Left cardiac atrium (tissue), 4 donors: Measurements from ENCODE around the gene MCC. TPM values are rescaled to one million over a fixed set of nuclear protein-coding genes. Genes with fewer than 3 reads are reported as not detected.
A peak's percentile ranks its signal among the peaks of the same experiment; 100 is the strongest.

Experiments
- ATAC-seq, 2 donors: fragments of 200-7000 bp; cut with Tn5 transposase; one replicate each; pipeline ENCODE4 v1.9.1; 2020; ENCODE audit warnings: mild to moderate bottlenecking in 2 of 2, moderate library complexity in 2 of 2
- DNase-seq: peaks from one replicate; pipeline ENCODE4 v3.0.0-alpha.2; 2020
- intact Hi-C, 2 donors: fragments of 100-400 bp; cut with DNase I; formaldehyde crosslinking; loops; one replicate each; pipeline versions ENCODE4 v1.14.1 to v1.15.1; 2022 to 2023
- total RNA-seq, 2 donors: library from RNA; stranded (reverse); fragmentation: NEBNext Ultra II Directional; extraction: Animal tissue kit (Norgen Biotek cat#: 25700); gene quantifications; one replicate each; pipeline ENCODE4 v1.2.1, GENCODE V29; 2021
- donor health status: DM: no; HTN: yes; CAD: no.
- donor health status: DM: no; HTN: yes; CAD: no; lungs with severe emphysema.
- donor health status: DM: yes; HTN: yes; CAD: no.
- donor health status: Dilated cardiomyopathy.

Gene MCC
- total RNA-seq, 2 donors from 2014 or later = 18.2 to 28.6 TPM

- intact Hi-C loops = no loop called here
- DNase-seq (no peak), ATAC-seq (no peak)
Observed at GRCh38 chr5:113223831-113224604, 264.2 kb downstream of the MCC start.

GRCh38 chr5:113223315-113223714, 264.9 kb downstream of the MCC start:
- intact Hi-C loops = no loop called here
- DNase-seq (no peak), ATAC-seq (no peak)

- no peak for DNase-seq
- intact Hi-C loops = no loop called here
- ATAC-seq = no peak
Observed at GRCh38 chr5:113221294-113222176, 266.7 kb downstream of the MCC start.

- ATAC-seq = no peak
- intact Hi-C loops = no loop called here
Observed at GRCh38 chr5:113219695-113220094, 268.6 kb downstream of the MCC start.

GRCh38 chr5:113218906-113219517, 269.2 kb downstream of the MCC start:
- DNase-seq (no peak), ATAC-seq (peak in 1 of 2 donors; percentile 14)
- intact Hi-C loops = no loop called here

More at GRCh38 chr5:113219695-113220094, 268.6 kb downstream of the MCC start:
- DNase-seq = no peak

- DNase-seq = peak; percentile 42
- intact Hi-C loops = no loop called here
- peak; percentile 63 to 79 for ATAC-seq
Observed at GRCh38 chr5:113218200-113218599, 270.1 kb downstream of the MCC start.

- DNase-seq (no peak), ATAC-seq (peak; percentile 75 to 83)
- intact Hi-C loops = no loop called here
Observed at GRCh38 chr5:113217619-113218184, 270.6 kb downstream of the MCC start.

GRCh38 chr5:113216545-113216944, 271.7 kb downstream of the MCC start:
- intact Hi-C loops = no loop called here
- DNase-seq (no peak), ATAC-seq (no peak)

GRCh38 chr5:113215401-113216060, 272.7 kb downstream of the MCC start:
- intact Hi-C loops = no loop called here

GRCh38 chr5:113214606-113215323, 273.5 kb downstream of the MCC start:
- ATAC-seq (no peak), DNase-seq (no peak)
- intact Hi-C loops = no loop called here

More at GRCh38 chr5:113215401-113216060, 272.7 kb downstream of the MCC start:
- no peak for ATAC-seq
- DNase-seq = no peak

GRCh38 chr5:113213551-113214425, 274.5 kb downstream of the MCC start:
- DNase-seq (no peak), ATAC-seq (no peak)
- intact Hi-C loops = no loop called here

- ATAC-seq (peak; percentile 28 to 53), DNase-seq (peak; percentile 52)
- intact Hi-C loops = no loop called here
Observed at GRCh38 chr5:113212244-113212920, 275.9 kb downstream of the MCC start.

- intact Hi-C loops = loop anchor here (5.0 to 10.0 kb wide), 2 partner anchors 83 to 85 kb away; no protein-coding TSS in a partner anchor
- ATAC-seq (no peak), DNase-seq (no peak)
Observed at GRCh38 chr5:113209498-113209897, 278.8 kb downstream of the MCC start.

- DNase-seq = no peak
- peak in 1 of 2 donors; percentile 24 for ATAC-seq
- intact Hi-C loops = loop anchor here (5.0 to 10.0 kb wide), 2 partner anchors 86 to 89 kb away; no protein-coding TSS in a partner anchor
Observed at GRCh38 chr5:113205807-113206206, 282.4 kb downstream of the MCC start.

- no peak for ATAC-seq
- no peak for DNase-seq
- intact Hi-C loops = loop anchor here (5.0 to 10.0 kb wide), 2 partner anchors 87 to 89 kb away; no protein-coding TSS in a partner anchor
Observed at GRCh38 chr5:113205323-113205722, 282.9 kb downstream of the MCC start.

GRCh38 chr5:113204525-113205161, 283.6 kb downstream of the MCC start:
- ATAC-seq (peak; percentile 35 to 55), DNase-seq (peak; percentile 58)
- intact Hi-C loops = loop anchor here (5.0 to 10.0 kb wide), 3 partner anchors 88 to 112 kb away; no protein-coding TSS in a partner anchor
